ENCODE measurements around the gene PTGIS.

Gene PTGIS

GRCh38 chr20:49560186-49560585, 7.8 kb downstream of the PTGIS start:
- DNase-seq (ENCODE audit: low spot score): peak; percentile 12

DNA sequence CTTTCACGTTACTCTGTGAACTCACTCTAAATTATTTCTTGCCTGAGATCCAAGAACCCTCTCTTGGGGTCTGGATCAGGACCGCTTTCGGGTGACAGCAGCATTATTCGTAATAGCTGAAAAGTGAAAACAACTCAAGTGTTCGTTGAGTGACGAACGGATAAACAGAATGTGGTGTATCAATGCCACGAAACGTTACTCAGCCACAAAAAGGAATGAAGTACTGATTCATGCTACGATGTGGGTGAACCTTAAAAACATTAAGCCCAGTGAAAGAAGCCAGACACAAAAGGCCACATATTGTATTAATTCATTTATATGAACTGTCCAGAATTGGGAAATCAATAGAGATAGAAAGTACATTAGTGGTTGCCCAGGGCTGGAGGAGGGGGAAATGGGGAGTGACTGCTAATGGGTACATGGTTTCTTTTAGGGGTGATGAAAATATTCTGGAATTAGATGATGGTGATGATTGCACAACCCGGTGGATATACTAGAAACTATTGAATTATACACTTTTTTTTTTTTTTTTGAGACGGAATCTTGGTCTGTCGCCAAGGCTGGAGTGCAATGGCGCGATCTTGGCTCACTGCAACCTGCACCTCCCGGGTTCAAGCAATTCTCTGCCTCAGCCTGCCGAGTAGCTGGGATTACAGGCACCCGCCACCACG, 8.4 kb downstream of the PTGIS start:
- DNase-seq (ENCODE audit: low spot score): peak; percentile 9

GRCh38 chr20:49558826-49559225, 9.1 kb downstream of the PTGIS start:
- peak; percentile 4 for DNase-seq (ENCODE audit: low spot score)

DNA sequence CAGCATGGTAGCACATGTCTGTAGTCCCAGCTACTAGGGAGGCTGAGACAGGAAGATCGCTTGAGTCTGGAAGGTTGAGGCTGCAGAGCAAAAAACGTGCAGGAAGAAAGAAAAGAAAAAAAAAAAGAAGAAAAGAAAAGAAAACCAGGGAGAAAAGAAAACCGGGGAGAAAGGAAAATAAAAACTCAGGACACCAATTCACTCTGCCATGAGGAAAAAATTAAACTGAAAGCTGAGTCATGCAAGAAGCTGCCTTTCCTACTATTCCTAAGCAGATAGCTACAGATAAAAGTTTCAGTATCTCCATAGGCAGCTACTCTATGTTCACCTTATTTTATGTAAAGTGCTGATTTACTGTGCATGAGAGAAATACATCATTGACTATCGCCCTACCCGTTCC, 10.5 kb downstream of the PTGIS start:
- no peak for DNase-seq (ENCODE audit: low spot score)

- DNase-seq (ENCODE audit: low spot score): no peak
Measured at GRCh38 chr20:49556621-49557020, 11.3 kb downstream of the PTGIS start.

- no peak for DNase-seq (ENCODE audit: low spot score)
Measured at GRCh38 chr20:49549801-49550551, 18.0 kb downstream of the PTGIS start.

GRCh38 chr20:49548371-49548947, 19.5 kb downstream of the PTGIS start:
- no peak for DNase-seq (ENCODE audit: low spot score)

DNA sequence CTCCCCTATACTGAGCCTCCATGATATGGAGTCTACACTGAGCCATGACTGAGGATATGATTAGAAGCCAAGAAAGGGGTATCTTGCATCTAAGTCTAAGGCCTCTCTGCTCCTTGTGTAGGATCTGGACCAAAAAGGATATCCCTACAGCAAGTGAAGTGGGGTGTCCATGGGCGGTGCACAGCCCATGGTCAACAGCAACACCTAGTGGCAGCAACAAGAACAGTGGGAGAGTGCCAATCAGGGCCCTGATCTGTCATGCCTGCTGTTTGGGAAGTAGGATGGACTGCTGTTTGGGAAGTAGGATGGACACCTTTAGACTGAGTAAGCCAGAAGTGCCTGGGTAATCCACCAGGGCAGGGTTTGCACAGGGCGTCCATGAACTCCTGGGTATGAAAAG, 22.4 kb downstream of the PTGIS start:
- DNase-seq (ENCODE audit: low spot score): no peak

GRCh38 chr20:49544535-49544934, 23.4 kb downstream of the PTGIS start:
- DNase-seq (ENCODE audit: low spot score): no peak

DNA sequence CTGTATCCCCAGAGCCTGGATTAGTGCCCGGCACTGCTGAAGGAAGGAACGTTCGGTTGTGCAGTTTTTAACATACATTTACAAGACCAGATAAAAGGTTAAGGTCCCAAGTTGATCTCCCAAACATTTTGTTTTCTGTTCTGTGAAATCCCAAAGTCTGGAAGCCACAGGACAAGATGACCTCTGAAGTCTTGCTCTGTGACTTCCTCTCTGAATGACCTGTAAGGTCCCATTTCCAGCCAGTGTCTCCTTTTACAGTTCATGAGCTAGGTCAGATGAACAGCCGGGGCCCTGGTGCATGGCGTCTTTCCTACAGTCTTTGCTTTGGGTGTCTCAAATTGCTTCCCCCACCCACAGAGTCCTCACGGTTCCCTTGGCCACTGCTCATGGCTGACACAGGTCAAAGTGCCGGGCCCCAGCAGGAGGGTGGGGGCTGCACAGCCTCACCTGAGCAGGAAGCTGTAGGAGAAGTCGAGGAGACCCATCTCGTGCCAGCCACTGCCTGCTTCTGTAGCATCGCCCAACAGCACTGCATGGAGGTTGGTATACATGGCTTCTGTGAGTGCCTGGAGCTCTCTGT, 24.0 kb downstream of the PTGIS start:
- no peak for DNase-seq (ENCODE audit: low spot score)

DNA sequence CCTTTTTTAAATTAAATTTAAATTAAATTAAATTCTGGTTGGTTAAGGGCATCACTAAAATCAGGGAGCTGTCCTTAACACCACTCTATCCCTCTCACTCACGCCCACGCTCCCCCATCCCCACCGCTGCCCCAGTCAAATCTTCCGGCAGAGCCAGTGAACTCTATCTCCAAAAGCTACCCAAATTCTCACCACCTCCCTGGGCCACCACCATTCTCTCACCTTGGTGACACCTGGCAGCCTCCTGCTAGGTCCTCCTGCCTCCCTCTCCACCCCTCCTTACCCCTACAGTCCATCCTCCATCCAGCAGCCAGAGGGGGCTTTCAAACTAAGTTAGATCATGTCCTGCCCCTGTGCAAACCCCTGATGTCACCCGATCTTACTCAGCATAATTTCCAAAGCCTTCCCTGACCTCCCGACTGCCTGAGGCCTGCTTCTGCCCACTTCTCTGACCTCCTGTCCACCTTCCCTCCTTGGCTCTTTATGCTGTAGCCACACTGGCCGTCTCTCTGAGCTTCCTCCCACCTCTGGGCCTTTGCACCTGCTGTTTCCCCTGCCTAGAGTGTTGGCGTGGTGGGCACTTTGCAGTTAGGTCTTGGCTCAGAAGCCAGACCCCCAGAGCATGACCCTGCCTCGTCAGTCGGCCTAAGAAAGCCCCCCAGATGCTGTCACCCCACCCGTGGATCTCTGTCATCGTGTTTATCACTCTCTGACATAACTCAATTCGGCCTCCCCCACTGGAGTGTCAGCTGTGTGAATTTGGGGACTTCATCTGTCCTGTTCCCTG, 24.7 kb downstream of the PTGIS start:
- no peak for DNase-seq (ENCODE audit: low spot score)

GRCh38 chr20:49542514-49542991, 25.4 kb downstream of the PTGIS start:
- no peak for DNase-seq (ENCODE audit: low spot score)

GRCh38 chr20:49541733-49542513, 26.0 kb downstream of the PTGIS start:
- peak; percentile 79 for DNase-seq (ENCODE audit: low spot score)

DNA sequence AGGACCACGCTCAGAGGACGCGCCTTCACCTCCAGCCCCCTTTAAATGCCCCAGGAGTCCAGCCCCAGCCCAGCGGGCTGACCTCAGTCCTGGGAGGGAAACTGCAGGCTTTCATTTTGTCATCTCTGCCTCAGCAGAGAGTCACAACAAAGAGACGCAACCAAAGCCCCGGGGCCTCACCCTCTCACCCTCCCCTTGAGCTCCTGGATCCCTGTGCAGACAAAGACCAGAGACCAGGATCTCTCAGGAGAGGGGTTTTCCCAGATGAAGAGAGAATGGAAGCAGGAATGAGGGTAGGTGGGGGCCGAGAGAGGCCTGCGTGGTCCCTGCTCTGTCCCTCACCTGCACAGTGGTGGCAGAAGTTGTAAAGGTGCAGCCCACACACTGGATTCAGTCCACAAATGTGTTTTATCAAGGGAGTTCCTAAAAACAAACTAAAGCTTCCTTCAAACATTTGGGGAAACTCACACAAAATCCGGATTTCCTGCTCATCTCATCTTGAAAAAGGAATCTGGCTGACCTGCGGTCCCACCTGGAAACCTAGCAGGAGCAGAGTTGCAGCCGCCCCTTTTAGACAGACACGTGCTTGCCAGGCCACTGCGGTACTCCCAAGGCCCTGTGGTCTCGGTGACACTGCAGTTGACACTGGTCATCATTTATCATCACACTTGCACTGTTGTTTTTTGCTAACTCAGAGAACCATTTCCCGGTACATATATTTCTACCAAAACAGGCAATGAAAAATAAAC, 27.1 kb downstream of the PTGIS start:
- DNase-seq (ENCODE audit: low spot score): no peak

DNA sequence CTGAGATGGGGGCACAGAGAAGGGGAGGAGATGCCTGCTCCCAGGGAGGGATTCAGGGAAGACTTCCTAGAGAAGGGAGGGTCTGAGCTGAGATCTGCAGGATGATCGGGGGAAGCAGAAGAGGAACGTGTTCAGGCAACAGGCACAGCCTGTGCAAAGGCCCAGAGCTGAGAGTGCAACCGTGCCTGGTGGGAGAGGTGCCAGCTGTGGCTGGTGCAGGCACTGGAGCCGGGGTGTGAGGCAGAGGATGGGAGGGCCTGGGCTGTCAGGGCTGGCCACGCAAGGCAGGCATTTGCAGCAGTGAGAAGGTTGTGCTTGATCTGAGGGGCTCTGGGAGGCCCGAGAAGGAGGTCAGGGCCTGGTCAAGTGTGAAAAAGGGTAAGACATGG, 27.7 kb downstream of the PTGIS start:
- DNase-seq (ENCODE audit: low spot score): no peak

- DNase-seq (ENCODE audit: low spot score): no peak
Measured at GRCh38 chr20:49539481-49540231, 28.3 kb downstream of the PTGIS start.

- DNase-seq (ENCODE audit: low spot score): no peak
Measured at GRCh38 chr20:49538950-49539349, 29.0 kb downstream of the PTGIS start.

- peak; percentile 77 for DNase-seq (ENCODE audit: low spot score)
Measured at GRCh38 chr20:49534255-49534712, 33.7 kb downstream of the PTGIS start.

DNA sequence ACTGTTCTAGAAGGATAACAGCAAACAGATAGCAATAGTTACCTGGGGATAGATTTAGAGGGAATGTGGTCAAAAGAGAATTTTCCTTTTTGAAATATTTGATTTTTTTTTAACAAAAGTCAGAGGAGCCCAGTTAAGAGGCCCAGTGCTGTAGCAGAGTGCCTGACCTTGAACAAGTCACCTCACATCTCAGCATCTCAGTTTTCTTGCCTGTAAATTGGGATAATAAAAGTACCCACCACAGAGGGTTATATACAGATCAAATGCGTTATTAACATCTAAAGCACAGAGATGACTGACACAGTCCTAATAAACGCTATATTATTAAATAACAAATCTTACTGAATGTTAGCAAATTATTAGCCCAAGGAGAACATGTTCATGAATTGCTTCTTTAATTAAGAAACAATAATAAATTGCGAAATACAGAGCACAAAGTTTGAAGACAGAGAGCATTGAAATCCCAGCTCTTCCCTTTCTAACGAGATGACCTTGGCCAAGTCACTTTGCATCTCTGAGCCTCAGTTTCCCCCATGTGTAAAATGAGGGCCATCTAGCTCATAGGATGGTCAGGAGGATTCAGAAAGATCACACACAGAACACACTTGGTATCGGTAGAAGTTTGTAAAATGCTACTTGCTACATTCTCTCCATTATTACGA, 35.5 kb downstream of the PTGIS start:
- no peak for DNase-seq (ENCODE audit: low spot score)
